Pons (tissue), 1 donor: Measurements from ENCODE around the gene APOC4.
"Not testable (repeated sequence)": the region's sequence is repeated elsewhere in the genome, so short reads cannot be mapped to it uniquely, and the experiment has no call there.

ENCODE experiments used
- DNase-seq: peaks from one replicate; pipeline ENCODE4 v3.0.0-alpha.2; 2016; ENCODE audit warnings: low spot score

Gene APOC4

GRCh38 chr19:44914433-44915206, 27.4 kb upstream of the APOC4 start, which contains the start of gene APOC1:
Gene APOC1, plus strand, starts transcription at chr19:44914608. Its CDS starts 284 bp downstream, at chr19:44914892.
- peak; percentile 86 for DNase-seq

- DNase-seq: no peak
Observed at GRCh38 chr19:44924243-44924725, 17.8 kb upstream of the APOC4 start.

GRCh38 chr19:44925114-44925891, 16.7 kb upstream of the APOC4 start:
- peak; percentile 84 for DNase-seq

GRCh38 chr19:44926245-44927077, 15.6 kb upstream of the APOC4 start:
- not testable (repeated sequence) for DNase-seq

- no peak for DNase-seq
Observed at GRCh38 chr19:44927746-44928145, 14.3 kb upstream of the APOC4 start.

GRCh38 chr19:44930088-44930487, 11.9 kb upstream of the APOC4 start:
- DNase-seq: no peak

GRCh38 chr19:44931541-44931940, 10.5 kb upstream of the APOC4 start:
- no peak for DNase-seq

GRCh38 chr19:44939668-44940067, 2.4 kb upstream of the APOC4 start:
- no peak for DNase-seq

GRCh38 chr19:44943801-44944249, 1.8 kb downstream of the APOC4 start:
- peak; percentile 85 for DNase-seq

GRCh38 chr19:44947041-44947581, 5.1 kb downstream of the APOC4 start:
- peak; percentile 56 for DNase-seq

GRCh38 chr19:44948237-44948636, 6.2 kb downstream of the APOC4 start:
- DNase-seq: no peak

GRCh38 chr19:44948763-44949374, 6.8 kb downstream of the APOC4 start:
- no peak for DNase-seq

GRCh38 chr19:44949550-44949949, 7.5 kb downstream of the APOC4 start:
- DNase-seq: no peak

- peak; percentile 87 for DNase-seq
Observed at GRCh38 chr19:44951179-44952159, 9.4 kb downstream of the APOC4 start.

GRCh38 chr19:44954278-44954648, 12.2 kb downstream of the APOC4 start:
- DNase-seq: no peak

- DNase-seq: peak; percentile 96
Observed at GRCh38 chr19:44954649-44955504, 12.8 kb downstream of the APOC4 start, which contains the start of gene CLPTM1. Gene CLPTM1, plus strand, starts transcription at chr19:44955380. Its CDS starts 16 bp downstream, at chr19:44955396.

GRCh38 chr19:44955505-44956439, 13.7 kb downstream of the APOC4 start:
- no peak for DNase-seq

- no peak for DNase-seq
Observed at GRCh38 chr19:44957526-44957925, 15.5 kb downstream of the APOC4 start.
